Stimulated activated CD8-positive, alpha-beta memory T cell treated with anti-CD3 and anti-CD28 coated beads, Interleukin-12 subunit alpha, Interleukin-12 subunit beta, amount 100 ng/mL, for 24 hours (primary cell): ENCODE data around the gene P2RY2.
"Not testable (repeated sequence)": the region's sequence is repeated elsewhere in the genome, so short reads cannot be mapped to it uniquely, and the experiment has no call there.

Experiments used
- DNase-seq: peaks from one replicate; pipeline ENCODE4 v3.0.0-alpha.2; 2020; ENCODE audit errors: extremely low read depth

P2RY2 gene

GRCh38 chr11:73188301-73188700, 29.8 kb upstream of the P2RY2 start:
- DNase-seq, result no peak

- no peak for DNase-seq
Measured at GRCh38 chr11:73189315-73189714, 28.8 kb upstream of the P2RY2 start.

- no peak for DNase-seq
Measured at GRCh38 chr11:73189723-73190556, 28.1 kb upstream of the P2RY2 start.

- DNase-seq, result no peak
Measured at GRCh38 chr11:73190557-73190885, 27.6 kb upstream of the P2RY2 start.

GRCh38 chr11:73191151-73191550, 26.9 kb upstream of the P2RY2 start:
- no peak for DNase-seq

GRCh38 chr11:73192272-73192671, 25.8 kb upstream of the P2RY2 start:
- DNase-seq, result no peak

GRCh38 chr11:73193251-73194033, 24.6 kb upstream of the P2RY2 start:
- no peak for DNase-seq

GRCh38 chr11:73194034-73194507, 24.0 kb upstream of the P2RY2 start:
- DNase-seq, result no peak

- DNase-seq, result no peak
Measured at GRCh38 chr11:73194593-73194992, 23.5 kb upstream of the P2RY2 start.

GRCh38 chr11:73195191-73196007, 22.7 kb upstream of the P2RY2 start:
- DNase-seq, result no peak

GRCh38 chr11:73196576-73196975, 21.5 kb upstream of the P2RY2 start:
- no peak for DNase-seq

GRCh38 chr11:73197348-73197747, 20.7 kb upstream of the P2RY2 start:
- DNase-seq, result no peak

GRCh38 chr11:73197787-73198186, 20.3 kb upstream of the P2RY2 start:
- DNase-seq, result not testable (repeated sequence)

- DNase-seq, result no peak
Measured at GRCh38 chr11:73198677-73199076, 19.4 kb upstream of the P2RY2 start.

- DNase-seq, result no peak
Measured at GRCh38 chr11:73199446-73199845, 18.6 kb upstream of the P2RY2 start.

- DNase-seq, result no peak
Measured at GRCh38 chr11:73200256-73200655, 17.8 kb upstream of the P2RY2 start.

- no peak for DNase-seq
Measured at GRCh38 chr11:73201249-73201648, 16.8 kb upstream of the P2RY2 start.

GRCh38 chr11:73201888-73202780, 15.9 kb upstream of the P2RY2 start:
- DNase-seq, result no peak

- DNase-seq, result no peak
Measured at GRCh38 chr11:73203322-73203721, 14.8 kb upstream of the P2RY2 start.

- DNase-seq, result no peak
Measured at GRCh38 chr11:73203790-73204189, 14.3 kb upstream of the P2RY2 start.

GRCh38 chr11:73204711-73205121, 13.4 kb upstream of the P2RY2 start:
- DNase-seq, result no peak
